ENCODE data around the gene UGT3A2. TPM values are rescaled to one million over a fixed set of nuclear protein-coding genes. Genes with fewer than 3 reads are reported as not detected.

UGT3A2 gene
- total and polyA plus RNA-seq, 12 donors, result 0.08 to 1.7 (median 0.20) TPM; not detected in 4

DNA sequence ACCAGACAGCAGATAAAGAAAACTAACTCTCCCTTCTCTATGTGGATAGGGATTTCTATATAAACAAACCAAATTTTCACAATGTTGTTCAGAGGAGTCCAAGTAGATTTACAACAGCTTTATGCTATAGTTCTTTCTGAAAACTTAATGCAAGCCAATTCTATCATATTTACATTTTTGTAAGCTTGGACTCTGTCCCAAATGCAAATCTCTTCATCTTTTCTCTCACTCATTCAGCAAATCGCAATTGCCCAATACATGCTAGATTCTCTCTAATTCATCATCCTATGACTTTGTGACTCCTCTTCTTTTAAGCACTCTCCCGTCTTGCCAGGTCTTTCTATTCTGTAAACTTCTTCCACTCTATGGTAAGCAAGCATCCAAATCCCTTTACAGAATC lies 39.1 kb upstream of the UGT3A2 start:
- H3K9me3 ChIP-seq (replicated peaks in 1 of 3), result no peaks in the 10 kb centered on the region
- H3K36me3 ChIP-seq (replicated peaks in 1 of 2), result peaks cover 0 to 39% of the 10 kb centered on the region in 2 donors
- 78 to 94% (median 91%) methylated on average over 2 of the region's 2 CpGs for WGBS, 4 donors
- intact Hi-C loops (cut with DNase I), result no loop called here
- no peaks in the 10 kb centered on the region for H3K4me1 ChIP-seq (replicated peaks in 1 of 2)
- DNase-seq, result no peak
- no peak overlapping the region for H3K4me3 ChIP-seq
- H3K27ac ChIP-seq, result no peak overlapping the region
- no peaks in the 10 kb centered on the region for H3K27me3 ChIP-seq
- TF ChIP-seq, protein P1, sequence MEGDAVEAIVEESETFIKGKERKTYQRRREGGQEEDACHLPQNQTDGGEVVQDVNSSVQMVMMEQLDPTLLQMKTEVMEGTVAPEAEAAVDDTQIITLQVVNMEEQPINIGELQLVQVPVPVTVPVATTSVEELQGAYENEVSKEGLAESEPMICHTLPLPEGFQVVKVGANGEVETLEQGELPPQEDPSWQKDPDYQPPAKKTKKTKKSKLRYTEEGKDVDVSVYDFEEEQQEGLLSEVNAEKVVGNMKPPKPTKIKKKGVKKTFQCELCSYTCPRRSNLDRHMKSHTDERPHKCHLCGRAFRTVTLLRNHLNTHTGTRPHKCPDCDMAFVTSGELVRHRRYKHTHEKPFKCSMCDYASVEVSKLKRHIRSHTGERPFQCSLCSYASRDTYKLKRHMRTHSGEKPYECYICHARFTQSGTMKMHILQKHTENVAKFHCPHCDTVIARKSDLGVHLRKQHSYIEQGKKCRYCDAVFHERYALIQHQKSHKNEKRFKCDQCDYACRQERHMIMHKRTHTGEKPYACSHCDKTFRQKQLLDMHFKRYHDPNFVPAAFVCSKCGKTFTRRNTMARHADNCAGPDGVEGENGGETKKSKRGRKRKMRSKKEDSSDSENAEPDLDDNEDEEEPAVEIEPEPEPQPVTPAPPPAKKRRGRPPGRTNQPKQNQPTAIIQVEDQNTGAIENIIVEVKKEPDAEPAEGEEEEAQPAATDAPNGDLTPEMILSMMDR (IDR thresholded peaks at IDR 0.05), result no peak
- no peak for TF ChIP-seq POLR2A (IDR thresholded peaks at IDR 0.05)

DNA sequence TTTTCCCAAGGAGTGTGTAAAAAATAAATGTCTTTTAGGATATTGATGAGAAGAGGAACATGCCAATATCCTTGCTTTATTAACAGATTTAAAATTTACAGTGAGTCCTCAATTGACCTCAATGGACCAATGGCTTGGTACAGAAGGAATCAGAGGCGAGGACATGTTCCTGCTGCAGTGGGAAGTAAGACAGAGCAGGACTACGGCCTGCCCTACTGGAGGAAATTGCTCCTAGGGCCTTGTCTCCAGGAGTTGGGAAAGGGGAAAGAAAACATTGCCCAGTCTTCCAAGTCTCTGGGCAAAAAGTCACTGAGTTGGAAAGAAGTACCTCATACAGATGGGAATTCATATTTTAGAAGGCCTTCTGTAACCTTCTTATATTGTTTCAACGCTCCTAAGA lies 33.1 kb upstream of the UGT3A2 start:
- no peaks in the 10 kb centered on the region for H3K9me3 ChIP-seq (replicated peaks in 1 of 3)
- DNase-seq, result no peak
- H3K4me1 ChIP-seq (replicated peaks in 1 of 2), result no peaks in the 10 kb centered on the region
- no peak overlapping the region for H3K4me3 ChIP-seq
- intact Hi-C loops (cut with DNase I), result no loop called here
- no peak overlapping the region for H3K27ac ChIP-seq
- WGBS, 4 donors, result 90 to 96% (median 94%) methylated on average over 3 of the region's 3 CpGs
- peaks cover 0 to 12% of the 10 kb centered on the region in 2 donors for H3K36me3 ChIP-seq (replicated peaks in 1 of 2)
- no peaks in the 10 kb centered on the region for H3K27me3 ChIP-seq
- TF ChIP-seq, protein P1 (IDR thresholded peaks at IDR 0.05), result no peak
- no peak for TF ChIP-seq POLR2A (IDR thresholded peaks at IDR 0.05)

DNA sequence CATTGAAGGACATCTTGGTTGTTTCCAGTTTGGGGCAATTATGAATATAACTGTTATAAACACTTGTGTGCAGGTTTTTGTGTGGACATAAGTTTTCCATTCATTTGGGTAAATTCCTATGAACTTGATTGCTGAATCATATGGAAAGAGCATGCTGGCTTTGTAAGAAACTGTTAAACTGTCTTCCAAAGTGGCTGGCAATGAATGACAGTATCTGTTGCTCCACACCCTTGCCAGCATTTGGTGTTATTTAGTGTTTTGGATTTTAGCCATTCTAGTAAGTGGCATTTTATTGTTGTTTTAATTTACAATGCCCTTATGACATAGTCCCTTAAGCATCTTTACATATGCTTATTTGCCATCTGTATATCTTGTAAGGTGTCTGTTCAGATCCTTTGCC lies 29.8 kb upstream of the UGT3A2 start:
- Histone ChIP-seq H3K4me3 (no peak overlapping the region), H3K4me1 (replicated peaks in 1 of 2) (no peaks in the 10 kb centered on the region), H3K27ac (no peak overlapping the region), H3K27me3 (no peaks in the 10 kb centered on the region), H3K36me3 (replicated peaks in 1 of 2) (no peaks in the 10 kb centered on the region), H3K9me3 (replicated peaks in 1 of 3) (no peaks in the 10 kb centered on the region)
- no peak for DNase-seq
- intact Hi-C loops (cut with DNase I), result no loop called here
- no peak for TF ChIP-seq POLR2A (IDR thresholded peaks at IDR 0.05)
- TF ChIP-seq, protein P1 (IDR thresholded peaks at IDR 0.05), result no peak

DNA sequence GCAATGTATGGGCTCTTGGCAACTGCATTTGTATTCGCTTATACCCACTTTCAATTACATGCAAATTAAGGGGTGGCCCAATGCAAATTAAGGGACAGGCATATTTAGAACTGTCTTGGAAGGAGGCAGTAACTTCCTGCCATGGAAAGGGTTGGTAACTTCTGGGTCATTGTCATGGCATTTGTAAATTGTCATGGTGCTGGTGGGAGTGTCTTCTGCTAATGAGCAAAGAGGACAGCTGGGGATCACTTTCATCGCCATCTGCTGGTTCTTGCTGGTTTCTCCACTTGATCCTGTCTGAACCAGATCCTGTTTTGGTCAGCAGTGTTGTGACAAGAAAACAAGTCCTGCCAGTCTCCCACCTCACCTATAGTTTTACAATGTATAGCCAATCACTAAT lies 23.3 kb upstream of the UGT3A2 start:
- TF ChIP-seq, protein P1 (IDR thresholded peaks at IDR 0.05), result peak in 2 of 6 experiments; percentile 29
- no peak for TF ChIP-seq POLR2A (IDR thresholded peaks at IDR 0.05)
- Histone ChIP-seq H3K36me3 (replicated peaks in 1 of 2) (no peaks in the 10 kb centered on the region), H3K27ac (no peak overlapping the region), H3K4me1 (replicated peaks in 1 of 2) (no peaks in the 10 kb centered on the region), H3K9me3 (replicated peaks in 1 of 3) (no peaks in the 10 kb centered on the region), H3K27me3 (no peaks in the 10 kb centered on the region), H3K4me3 (no peak overlapping the region)
- intact Hi-C loops (cut with DNase I), result no loop called here
- 55 to 80% (median 70%) methylated on average over 2 of the region's 2 CpGs for WGBS, 4 donors
- DNase-seq, result peak in 2 of 7 donors; percentile 12 to 22
